H9 (cell line): Measurements from ENCODE around the gene MBD5. TPM values are rescaled to one million over a fixed set of nuclear protein-coding genes. Genes with fewer than 3 reads are reported as not detected.

Source experiments
- DNase-seq: peaks from one replicate; pipeline ENCODE4 v3.0.0-alpha.2; 2017
- H2AFZ ChIP-seq: one replicate; pipeline ENCODE4 v1.6.1; 2013; ENCODE audit warnings: mild to moderate bottlenecking, low read length, control low read depth, moderate library complexity
- H2AK5ac ChIP-seq: 2 replicates; pipeline ENCODE4 v1.6.1; 2013; ENCODE audit warnings: low read length, control low read depth, mixed read lengths; ENCODE audit not compliant: insufficient read length
- H2BK120ac ChIP-seq: one replicate; pipeline ENCODE4 v1.6.1; 2013; ENCODE audit warnings: low read depth, mild to moderate bottlenecking, low read length, control low read depth, inconsistent platforms; ENCODE audit not compliant: poor library complexity, severe bottlenecking
- H2BK12ac ChIP-seq: 2 replicates; pipeline ENCODE4 v1.6.1; 2013; ENCODE audit warnings: low read length, control low read depth, mixed read lengths, low read depth; ENCODE audit not compliant: insufficient read length
- H2BK15ac ChIP-seq: 2 replicates; pipeline ENCODE4 v1.6.1; 2013; ENCODE audit warnings: low read depth, low read length, control low read depth
- H2BK20ac ChIP-seq: one replicate; pipeline ENCODE4 v1.6.1; 2013; ENCODE audit warnings: low read depth, mild to moderate bottlenecking, low read length, control low read depth, inconsistent platforms; ENCODE audit not compliant: poor library complexity, severe bottlenecking
- H2BK5ac ChIP-seq: 2 replicates; pipeline ENCODE4 v1.6.1; 2013; ENCODE audit warnings: low read length, control low read depth, mixed read lengths; ENCODE audit not compliant: insufficient read length
- H3K14ac ChIP-seq: 2 replicates; pipeline ENCODE4 v1.6.1; 2013; ENCODE audit warnings: low read length, control low read depth; ENCODE audit not compliant: insufficient read depth
- H3K18ac ChIP-seq: 2 replicates; pipeline ENCODE4 v1.6.1; 2013; ENCODE audit warnings: low read depth, mild to moderate bottlenecking, mixed read lengths, low read length, control low read depth; ENCODE audit not compliant: insufficient read length
- H3K23ac ChIP-seq: 2 replicates; pipeline ENCODE4 v1.6.1; 2013; ENCODE audit warnings: low read length, control low read depth, mixed read lengths, low read depth; ENCODE audit not compliant: insufficient read length
- H3K23me2 ChIP-seq: 2 replicates; pipeline ENCODE4 v1.6.1; 2013; ENCODE audit warnings: low read depth, mild to moderate bottlenecking, mixed read lengths, low read length, control low read depth; ENCODE audit not compliant: insufficient read length, poor library complexity, severe bottlenecking
- H3K27ac ChIP-seq: 2 replicates; pipeline ENCODE4 v1.5.1; 2013; ENCODE audit warnings: low read length, control low read depth, mixed read lengths, low read depth; ENCODE audit not compliant: insufficient read length
- H3K27me3 ChIP-seq: 2 replicates; pipeline ENCODE4 v1.6.1; 2013; ENCODE audit warnings: low read length, control low read depth, inconsistent platforms; ENCODE audit not compliant: insufficient read depth
- H3K4ac ChIP-seq: 2 replicates; pipeline ENCODE4 v1.6.1; 2013; ENCODE audit warnings: low read depth, mild to moderate bottlenecking, control low read depth, inconsistent platforms, low read length, moderate library complexity
- H3K4me1 ChIP-seq: 2 replicates; pipeline ENCODE4 v1.6.1; 2013; ENCODE audit warnings: low read length, control low read depth, inconsistent platforms; ENCODE audit not compliant: insufficient read depth
- H3K4me2 ChIP-seq: 2 replicates; pipeline ENCODE4 v1.6.1; 2013; ENCODE audit warnings: low read length, control low read depth, mixed read lengths; ENCODE audit not compliant: insufficient read length, insufficient read depth
- H3K56ac ChIP-seq: 2 replicates; pipeline ENCODE4 v1.6.1; 2013; ENCODE audit warnings: low read depth, mild to moderate bottlenecking, mixed read lengths, low read length, control low read depth; ENCODE audit not compliant: insufficient read length
- H3K79me1 ChIP-seq: 2 replicates; pipeline ENCODE4 v1.6.1; 2013; ENCODE audit warnings: low read depth, mild to moderate bottlenecking, moderate library complexity, low read length, control low read depth, inconsistent platforms; ENCODE audit not compliant: insufficient read depth, poor library complexity, severe bottlenecking
- H3K79me2 ChIP-seq: 2 replicates; pipeline ENCODE4 v1.6.1; 2013; ENCODE audit warnings: low read length, control low read depth, inconsistent platforms; ENCODE audit not compliant: insufficient read depth
- H3K9ac ChIP-seq: 2 replicates; pipeline ENCODE4 v1.6.1; 2013; ENCODE audit warnings: low read length, control low read depth, mixed read lengths; ENCODE audit not compliant: insufficient read length; ENCODE audit errors: extremely low read depth
- H3K9me3 ChIP-seq: one replicate; pipeline ENCODE4 v1.6.1; 2013; ENCODE audit warnings: low read depth, low read length, inconsistent platforms; ENCODE audit not compliant: control insufficient read depth
- H3T11ph ChIP-seq: one replicate; pipeline ENCODE4 v1.6.1; 2013; ENCODE audit warnings: mild to moderate bottlenecking, low read length, control low read depth, inconsistent platforms
- H4K20me1 ChIP-seq: one replicate; pipeline ENCODE4 v1.6.1; 2013; ENCODE audit not compliant: control insufficient read depth, insufficient read length, insufficient read depth
- H4K5ac ChIP-seq: 2 replicates; pipeline ENCODE4 v1.6.1; 2013; ENCODE audit warnings: low read depth, mild to moderate bottlenecking, mixed read lengths, low read length, control low read depth; ENCODE audit not compliant: insufficient read length
- H4K8ac ChIP-seq: replicated peaks from 2 replicates; pipeline ENCODE4 v1.6.1; 2013; ENCODE audit warnings: low read length, control low read depth, mixed read lengths, low read depth; ENCODE audit not compliant: insufficient read length
- H4K91ac ChIP-seq: 2 replicates; pipeline ENCODE4 v1.6.1; 2013; ENCODE audit warnings: low read depth, mild to moderate bottlenecking, moderate library complexity, mixed read lengths, low read length, control low read depth; ENCODE audit not compliant: insufficient read length
- H3K27ac Mint-ChIP-seq, 3 experiments: 2 replicates in 2 of 3; 3 replicates in 1 of 3; pipeline ENCODE4 v1.8.0; 2020 to 2021; ENCODE audit warnings: mixed read lengths in 3 of 3, mild to moderate bottlenecking in 1 of 3, moderate library complexity in 1 of 3
- H3K27me3 Mint-ChIP-seq: 2 replicates; pipeline ENCODE4 v1.8.0; 2021; ENCODE audit warnings: low read depth, mild to moderate bottlenecking, moderate library complexity, mixed read lengths
- H3K36me3 Mint-ChIP-seq, 3 experiments: 2 replicates in 2 of 3; 3 replicates in 1 of 3; pipeline ENCODE4 v1.8.0; 2020 to 2021; ENCODE audit warnings: low read depth in 3 of 3, mixed read lengths in 3 of 3; ENCODE audit not compliant: insufficient read depth in 1 of 3
- H3K4me1 Mint-ChIP-seq, 2 experiments: 2 replicates each; pipeline ENCODE4 v1.8.0; 2020; ENCODE audit warnings: mixed read lengths in 2 of 2
- H3K4me3 Mint-ChIP-seq, 2 experiments: 2 replicates in 1 of 2; 3 replicates in 1 of 2; pipeline ENCODE4 v1.8.0; 2020 to 2021; ENCODE audit warnings: mild to moderate bottlenecking in 2 of 2, mixed read lengths in 2 of 2, moderate library complexity in 1 of 2
- H3K9me3 Mint-ChIP-seq, 2 experiments: 2 replicates in 1 of 2; 3 replicates in 1 of 2; pipeline ENCODE4 v1.8.0; 2020; ENCODE audit warnings: mild to moderate bottlenecking in 2 of 2, mixed read lengths in 2 of 2, moderate library complexity in 1 of 2
- WGBS: extraction: QIAGEN DNeasy Blood & Tissue Kit; methylation state at CpG from one replicate; pipeline ENCODE4 v1.1.7; 2013; ENCODE audit warnings: missing lambda C conversion rate, low lambda C conversion rate, mixed read lengths; ENCODE audit not compliant: insufficient read length; ENCODE audit errors: extremely low coverage; 5-methylcytosine and 5-hydroxymethylcytosine counted together
- total RNA-seq: library from RNA; stranded (reverse); gene quantifications from 2 replicates; pipeline ENCODE4 v1.2.1, GENCODE V29; 2021
- TF ChIP-seq, protein P1 (sequence below): fragments of 200-600 bp; sonication (generic); conservative IDR thresholded peaks from 3 replicates; pipeline ENCODE4 v1.8.0; 2021; ENCODE audit warnings: antibody characterized with exemption, mild to moderate bottlenecking

Gene MBD5
- total RNA-seq, 1 experiment from 2014 or later, result 23.1 TPM

DNA sequence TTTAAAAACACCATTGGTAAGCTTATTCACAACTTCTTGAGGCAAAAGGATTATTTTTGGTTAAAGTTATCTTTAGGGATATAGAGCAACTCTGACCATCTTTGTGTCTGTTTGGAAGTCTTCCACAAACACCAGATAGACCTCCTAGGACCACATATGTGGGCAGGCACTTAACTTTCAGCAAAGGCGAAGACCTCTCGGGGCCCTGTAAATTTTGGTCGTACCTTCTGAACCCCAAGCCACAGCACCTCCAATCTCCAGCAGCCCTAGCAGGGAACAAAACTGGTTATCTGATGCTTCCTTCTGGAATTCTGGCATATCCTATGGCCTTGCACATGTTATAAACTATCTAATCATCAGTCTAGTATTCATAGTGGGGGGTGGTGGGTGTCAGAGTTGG is 114.8 kb downstream of the MBD5 start:
- DNase-seq, result no peak
- Histone ChIP-seq H4K8ac (no peak overlapping the region), H3K4me1 (peaks cover 4% of the 10 kb centered on the region; the same call in 1 of the 2 replicates), H3K4me2 (no peak overlapping the region), H3K79me1 (no peaks in the 10 kb centered on the region), H2BK5ac (no peak overlapping the region), H3K27ac (no peak overlapping the region), H4K20me1 (no peaks in the 10 kb centered on the region), H3K18ac (no peak overlapping the region), H2BK15ac (no peak overlapping the region), H3K9me3 (no peaks in the 10 kb centered on the region), H3K56ac (no peak overlapping the region), H3K14ac (no peak overlapping the region), H2BK20ac (no peak overlapping the region), H3K23ac (no peak overlapping the region), H3K4ac (no peak overlapping the region), H3K23me2 (no peaks in the 10 kb centered on the region), H3K79me2 (no peaks in the 10 kb centered on the region), H2AFZ (no peak overlapping the region), H2BK12ac (no peak overlapping the region), H4K5ac (no peak overlapping the region), H4K91ac (no peak overlapping the region), H2BK120ac (no peak overlapping the region), H2AK5ac (no peak overlapping the region), H3T11ph (no peak overlapping the region), H3K9ac (no peak overlapping the region), H3K27me3 (no peaks in the 10 kb centered on the region)
- Mint-ChIP-seq H3K4me3 (peak overlapping the region in 1 of 2 experiments; percentile 10; a peak in 1 of 5 replicates), H3K4me1 (peaks cover 19 to 20% of the 10 kb centered on the region in 2 experiments), H3K9me3 (no peaks in the 10 kb centered on the region), H3K27ac (peak overlapping the region; percentile 7 to 89 (median 86); a peak in 5 of 7 replicates), H3K36me3 (no peaks in the 10 kb centered on the region), H3K27me3 (no peaks in the 10 kb centered on the region)
- TF ChIP-seq, protein P1, sequence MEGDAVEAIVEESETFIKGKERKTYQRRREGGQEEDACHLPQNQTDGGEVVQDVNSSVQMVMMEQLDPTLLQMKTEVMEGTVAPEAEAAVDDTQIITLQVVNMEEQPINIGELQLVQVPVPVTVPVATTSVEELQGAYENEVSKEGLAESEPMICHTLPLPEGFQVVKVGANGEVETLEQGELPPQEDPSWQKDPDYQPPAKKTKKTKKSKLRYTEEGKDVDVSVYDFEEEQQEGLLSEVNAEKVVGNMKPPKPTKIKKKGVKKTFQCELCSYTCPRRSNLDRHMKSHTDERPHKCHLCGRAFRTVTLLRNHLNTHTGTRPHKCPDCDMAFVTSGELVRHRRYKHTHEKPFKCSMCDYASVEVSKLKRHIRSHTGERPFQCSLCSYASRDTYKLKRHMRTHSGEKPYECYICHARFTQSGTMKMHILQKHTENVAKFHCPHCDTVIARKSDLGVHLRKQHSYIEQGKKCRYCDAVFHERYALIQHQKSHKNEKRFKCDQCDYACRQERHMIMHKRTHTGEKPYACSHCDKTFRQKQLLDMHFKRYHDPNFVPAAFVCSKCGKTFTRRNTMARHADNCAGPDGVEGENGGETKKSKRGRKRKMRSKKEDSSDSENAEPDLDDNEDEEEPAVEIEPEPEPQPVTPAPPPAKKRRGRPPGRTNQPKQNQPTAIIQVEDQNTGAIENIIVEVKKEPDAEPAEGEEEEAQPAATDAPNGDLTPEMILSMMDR, result no peak
- no CpG with 5 or more reads among the region's 3 CpGs for WGBS
